Pulmonary artery endothelial cell (primary cell): ENCODE results near the gene SMC6. TPM values are rescaled to one million over a fixed set of nuclear protein-coding genes. Genes with fewer than 3 reads are reported as not detected.

Experiments used
- DNase-seq: peaks from one replicate; pipeline ENCODE4 v3.0.0-alpha.2; 2011; ENCODE audit warnings: low read depth, low spot score
- total RNA-seq: library from RNA; depleted of rRNA; stranded (reverse); fragments of >200 nt; gene quantifications from 2 replicates; pipeline ENCODE4 v1.2.3, GENCODE V29; 2014

Gene SMC6
- total RNA-seq, 1 donor from 2014 or later, result 36.2 TPM

DNA sequence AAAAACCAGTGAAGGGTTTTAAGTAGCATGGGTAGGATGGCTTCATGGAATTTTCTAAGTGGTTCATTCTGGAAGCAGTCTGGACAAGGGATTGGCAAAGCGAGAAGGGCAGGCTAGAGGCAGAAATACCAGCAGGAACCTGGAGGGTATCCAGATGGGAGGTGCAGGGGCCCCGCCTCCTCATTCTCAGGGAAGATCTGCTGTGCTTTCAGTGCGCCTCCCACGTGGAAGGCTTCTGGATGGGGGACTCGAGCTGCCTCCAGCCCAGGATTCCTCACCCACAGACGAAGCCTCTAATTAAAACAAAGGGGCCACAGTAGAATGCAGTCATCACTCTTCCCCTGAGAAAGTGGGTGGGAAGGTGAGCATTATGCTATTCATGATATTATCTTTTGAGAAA, 133.3 kb downstream of the SMC6 start:
- DNase-seq, result no peak

- no peak for DNase-seq
These were observed 135.7 kb downstream of the SMC6 start for GRCh38 chr2:17617955-17618354.

- DNase-seq, result no peak
These were observed 136.1 kb downstream of the SMC6 start for GRCh38 chr2:17617516-17617915.

- DNase-seq, result no peak
These were observed 137.2 kb downstream of the SMC6 start for GRCh38 chr2:17616405-17616804.

DNA sequence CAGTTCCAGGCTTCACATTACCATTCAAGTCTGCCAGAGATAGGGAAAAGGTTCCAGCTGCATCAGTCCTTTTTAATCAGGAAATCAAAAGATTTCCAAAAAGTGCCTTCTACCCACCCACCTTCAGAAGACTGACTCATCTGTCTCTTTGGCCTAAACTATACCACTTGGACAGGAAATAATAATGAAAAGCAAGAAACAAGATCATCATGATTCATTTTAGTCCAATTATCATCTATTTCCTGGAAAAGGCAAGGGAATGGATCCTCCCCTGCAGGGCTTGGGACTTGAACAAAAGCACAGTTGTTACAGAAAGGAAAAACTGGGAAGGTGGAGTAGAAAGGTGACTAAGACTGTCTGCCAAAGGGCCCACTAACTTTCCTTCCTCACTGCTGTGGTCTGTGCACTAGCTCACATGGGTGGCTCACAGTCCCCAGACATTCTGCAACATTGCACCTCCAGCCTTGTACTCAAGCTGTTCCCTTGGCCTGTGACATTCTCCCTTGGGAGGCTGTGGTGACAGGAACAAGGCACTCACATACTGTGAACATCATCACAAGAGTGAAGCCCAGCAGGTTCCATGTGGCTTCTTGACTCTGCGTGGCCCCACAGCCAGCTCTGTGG, 137.8 kb downstream of the SMC6 start:
- DNase-seq, result no peak

DNA sequence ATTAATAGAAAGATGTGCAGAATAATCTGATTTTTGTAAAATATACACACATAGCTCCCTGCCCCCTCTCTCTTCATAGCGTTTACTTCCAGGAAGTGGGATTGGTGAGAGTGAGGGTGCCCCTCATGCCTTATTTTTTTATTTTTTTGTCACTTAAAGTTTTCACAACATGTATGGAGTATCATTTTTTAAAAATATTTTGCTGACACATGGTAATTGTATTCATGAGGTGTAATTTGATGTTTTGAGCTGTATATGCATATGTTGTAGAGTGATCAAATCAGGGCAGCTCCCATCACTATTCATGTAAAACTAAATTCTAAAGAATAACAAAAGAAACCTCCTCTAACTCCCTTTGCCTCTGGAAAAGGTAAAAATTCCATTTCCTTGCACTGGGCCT, 138.5 kb downstream of the SMC6 start:
- no peak for DNase-seq

GRCh38 chr2:17614174-17614930, 139.3 kb downstream of the SMC6 start:
- no peak for DNase-seq

Other genes starting within 250 kb of the SMC6 start
- gene RAD51AP2, start 235.4 kb downstream of the SMC6 start, total RNA-seq, result not detected in 2 replicates
- gene VSNL1, start 213.1 kb downstream of the SMC6 start, total RNA-seq, result not detected in 2 replicates
- gene GEN1, start 328 bp upstream of the SMC6 start, total RNA-seq, result 8.3 and 17.1 TPM in 2 replicates
- not detected in 2 replicates for gene MSGN1, start 62.6 kb upstream of the SMC6 start, total RNA-seq
- 2.6 and 4.7 TPM in 2 replicates for gene KCNS3, start 124.9 kb upstream of the SMC6 start, total RNA-seq